ENCODE measurements around the gene ROBO1.
"Not testable (repeated sequence)": the region's sequence is repeated elsewhere in the genome, so short reads cannot be mapped to it uniquely, and the experiment has no call there.

ROBO1 gene

DNA sequence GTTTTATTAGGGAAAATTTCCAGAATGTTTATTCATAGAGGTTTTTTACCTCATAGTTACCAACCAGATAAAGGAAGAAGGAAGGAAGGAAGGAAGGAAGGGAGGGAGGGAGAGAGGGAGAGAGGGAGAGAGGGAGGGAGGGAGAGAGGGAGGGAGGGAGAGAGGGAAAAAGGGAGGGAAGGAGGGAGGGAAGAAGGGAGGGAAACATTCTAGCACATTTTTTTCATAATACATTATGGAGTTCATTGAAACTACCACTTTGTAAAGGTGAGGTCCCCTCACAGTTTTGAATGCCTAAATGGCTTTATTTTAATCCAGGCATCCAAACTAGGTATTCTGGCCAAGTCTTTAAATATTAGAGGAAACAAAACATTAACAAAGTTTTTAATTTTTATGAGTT, 1049.1 kb downstream of the ROBO1 start:
- DNase-seq: no peak

DNA sequence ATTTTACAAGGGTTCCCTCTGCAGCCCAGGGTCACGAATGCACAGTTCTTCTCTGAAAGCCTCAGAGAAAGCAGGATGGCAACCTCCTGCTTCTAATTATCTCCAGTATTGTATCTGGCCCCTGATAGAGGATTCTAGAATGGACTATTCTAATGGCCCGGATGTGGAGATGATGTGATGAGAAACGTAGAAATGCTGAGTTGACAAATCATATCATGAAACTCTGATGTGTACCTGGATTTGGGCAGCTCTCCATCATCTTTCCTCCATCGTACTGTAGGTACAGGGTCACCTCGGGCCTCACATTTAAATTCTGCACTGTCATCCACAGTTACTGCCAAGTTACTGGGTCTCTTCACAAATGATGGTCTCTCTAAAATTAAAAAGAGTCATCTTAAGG, 1050.8 kb downstream of the ROBO1 start:
- no peak for DNase-seq

DNA sequence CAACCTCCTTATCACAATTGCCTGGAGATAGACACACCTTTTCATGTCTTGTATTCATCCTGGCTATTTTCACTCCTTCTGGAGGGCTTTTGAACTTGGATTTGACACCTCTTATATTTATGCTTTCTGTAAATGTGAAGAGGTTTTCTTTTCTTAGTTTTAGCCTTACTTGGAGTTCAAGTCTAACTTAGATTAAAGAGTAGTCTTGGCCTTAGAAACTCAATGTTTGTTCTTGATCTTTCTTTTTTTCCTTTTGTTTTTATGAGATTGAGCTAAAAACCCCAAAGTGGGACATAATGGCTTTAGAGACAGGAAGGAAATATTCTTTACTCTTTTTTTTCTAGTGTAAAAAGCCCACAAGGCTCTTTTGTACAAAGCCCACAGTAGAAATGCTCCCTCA, 1054.9 kb downstream of the ROBO1 start:
- no peak for DNase-seq

DNA sequence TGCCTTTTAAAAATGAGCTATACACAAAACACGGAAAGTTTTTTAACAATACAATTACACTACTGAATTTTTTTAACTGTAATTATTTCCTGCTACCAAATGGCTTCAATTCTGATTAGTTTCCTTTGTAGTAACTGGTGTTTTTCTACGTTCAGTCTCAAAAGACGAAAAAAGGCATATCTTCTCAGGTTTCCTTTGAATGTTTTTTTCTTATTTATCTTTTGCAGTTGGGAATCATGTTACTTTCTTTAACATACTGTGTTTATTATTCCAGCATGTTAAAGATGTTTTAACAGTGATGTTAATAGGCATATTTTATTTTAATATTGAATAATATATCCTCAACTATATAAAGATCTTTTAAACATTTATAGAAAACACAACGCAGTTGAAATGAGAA, 1055.5 kb downstream of the ROBO1 start:
- no peak for DNase-seq

DNA sequence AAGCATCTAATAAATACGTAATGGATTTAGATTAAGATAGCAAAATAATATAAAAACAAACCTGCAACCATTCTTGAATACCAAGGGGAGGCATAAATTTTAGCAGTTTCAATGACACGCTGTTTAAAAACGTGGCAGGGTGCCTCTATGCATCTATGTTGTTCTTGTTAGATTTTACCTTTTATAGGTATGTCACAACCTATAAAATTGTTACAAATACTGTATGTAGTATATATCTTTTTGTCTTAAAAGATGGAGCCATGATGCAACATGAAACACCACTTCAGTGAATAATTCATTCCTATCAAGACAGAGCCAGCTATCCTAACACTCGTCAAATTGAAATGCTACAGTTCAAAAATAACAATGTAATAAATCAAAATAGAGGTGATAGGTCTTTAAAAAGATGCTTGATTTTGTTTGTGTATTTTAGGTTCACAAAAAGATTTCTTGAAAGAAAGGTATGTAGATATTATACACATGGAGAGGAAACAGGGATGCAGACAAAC, 1059.2 kb downstream of the ROBO1 start:
- no peak for DNase-seq

DNA sequence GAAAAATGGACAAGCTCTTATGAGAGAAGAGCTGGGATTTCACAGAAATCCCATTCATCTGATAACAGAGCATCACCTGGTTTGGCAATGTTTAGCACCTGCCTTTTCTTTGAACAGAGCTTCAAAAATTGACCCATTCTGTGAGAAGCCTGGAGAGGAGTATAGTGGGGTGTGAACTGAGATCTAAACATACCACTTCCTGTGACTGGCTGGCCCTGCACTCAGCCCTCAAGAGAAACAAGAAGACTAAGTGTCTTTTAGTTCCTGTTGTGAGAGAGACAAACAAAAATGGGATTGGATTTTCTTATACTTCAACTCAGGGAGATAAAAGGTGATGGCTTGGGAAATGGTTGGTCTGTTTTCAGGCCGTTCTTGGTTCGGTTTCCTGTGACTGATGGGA, 1060.2 kb downstream of the ROBO1 start:
- no peak for DNase-seq

DNA sequence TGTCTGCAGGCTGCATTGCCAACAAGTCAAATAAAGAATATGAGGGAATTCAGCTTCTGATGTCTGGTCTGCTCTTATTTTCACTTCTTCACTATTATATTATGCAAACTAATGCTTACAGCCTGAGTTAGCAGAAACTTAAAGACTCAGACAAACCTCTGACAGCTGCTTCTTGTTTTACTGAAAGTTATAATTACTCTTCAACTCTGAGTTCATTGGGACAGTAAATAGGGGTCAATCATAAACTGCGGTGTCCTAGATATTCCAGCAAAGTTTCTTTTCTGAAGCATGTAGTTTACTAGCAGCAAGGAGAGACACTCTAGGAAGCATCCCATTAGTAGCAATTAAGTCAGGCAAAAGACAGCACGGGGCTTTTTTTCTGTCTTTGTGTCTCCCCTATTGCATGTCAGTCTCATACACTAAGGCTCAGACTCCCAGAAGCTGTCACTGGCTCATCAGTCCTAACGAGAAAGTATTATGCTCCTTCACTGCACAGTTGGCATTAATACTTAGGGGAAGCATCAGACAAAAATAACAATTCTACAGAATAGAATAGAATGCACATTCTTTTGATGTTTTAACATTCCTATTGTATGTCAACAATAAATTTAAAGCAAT, 1060.8 kb downstream of the ROBO1 start:
- no peak for DNase-seq

DNA sequence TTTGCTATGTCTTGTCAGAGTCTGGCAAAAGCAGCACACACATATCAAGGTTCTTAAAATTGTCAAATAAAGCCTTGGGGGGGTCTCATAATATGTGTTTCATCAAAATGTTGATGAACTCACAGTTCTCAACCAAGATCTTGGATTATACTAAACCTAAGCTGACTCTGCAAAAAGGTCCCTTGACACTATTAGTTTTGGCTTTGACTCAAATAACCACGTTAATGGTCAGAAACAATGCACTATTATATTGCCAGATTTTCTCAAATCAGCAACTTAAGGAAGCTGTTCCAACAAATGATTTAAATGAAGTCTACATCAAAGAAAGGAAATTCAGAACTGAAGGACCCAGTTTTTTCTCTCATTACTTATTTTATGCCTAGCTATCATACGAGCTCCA, 1063.9 kb downstream of the ROBO1 start:
- no peak for DNase-seq

DNA sequence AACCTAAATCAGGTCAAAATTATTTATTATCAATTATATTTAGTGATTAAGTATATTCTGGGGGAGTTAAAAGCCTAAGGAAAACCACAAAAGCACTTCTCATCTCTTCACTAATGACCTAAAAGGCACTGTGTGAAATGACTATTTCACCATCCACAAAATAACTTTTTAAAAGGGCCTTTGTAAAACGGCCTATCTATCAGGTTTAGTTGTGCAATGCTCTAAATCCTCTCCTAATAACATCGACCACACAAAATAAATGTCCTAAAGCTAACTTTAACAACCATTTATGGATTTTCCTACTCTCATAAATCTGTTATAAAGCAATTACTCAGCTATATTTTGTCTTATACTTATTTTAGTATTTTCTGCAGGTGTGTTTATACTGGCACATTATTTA, 1066.3 kb downstream of the ROBO1 start:
- DNase-seq: no peak

DNA sequence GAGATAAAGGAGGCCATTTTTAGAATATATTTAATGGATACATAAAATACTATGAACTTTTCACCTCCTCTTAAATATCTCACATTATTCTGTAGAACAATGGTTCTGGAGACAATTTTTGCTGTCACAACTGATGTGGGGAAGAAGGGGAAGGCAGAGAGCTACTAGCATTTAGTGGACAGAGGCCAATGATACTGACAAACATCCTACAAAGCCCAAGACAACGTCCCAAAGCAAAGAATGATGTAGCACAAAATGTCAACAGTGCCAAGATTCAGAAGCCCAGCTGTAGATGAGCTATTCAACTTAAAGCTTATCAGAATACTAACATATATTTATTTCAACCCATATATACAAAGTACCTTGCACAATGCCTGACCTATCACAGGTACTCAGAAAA, 1069.4 kb downstream of the ROBO1 start:
- DNase-seq: no peak

DNA sequence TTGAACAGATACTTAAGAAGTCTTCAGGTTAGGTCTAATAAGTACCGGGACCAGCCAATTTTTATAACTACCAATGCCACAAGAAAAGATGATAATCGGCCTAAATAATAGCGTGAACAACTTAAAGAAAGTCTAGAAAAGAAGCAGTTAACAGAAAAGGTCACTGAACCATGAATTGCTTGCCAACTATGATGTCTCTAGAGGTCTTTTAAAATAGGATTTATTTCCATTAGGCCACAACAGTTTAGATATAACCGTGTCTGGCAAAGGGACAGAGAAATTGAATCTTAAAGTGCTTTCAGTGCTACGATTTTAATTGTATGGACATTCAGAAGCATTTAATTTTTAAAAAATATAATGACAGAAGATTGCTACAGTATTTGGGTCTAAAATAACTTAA, 1070.4 kb downstream of the ROBO1 start:
- DNase-seq: no peak

DNA sequence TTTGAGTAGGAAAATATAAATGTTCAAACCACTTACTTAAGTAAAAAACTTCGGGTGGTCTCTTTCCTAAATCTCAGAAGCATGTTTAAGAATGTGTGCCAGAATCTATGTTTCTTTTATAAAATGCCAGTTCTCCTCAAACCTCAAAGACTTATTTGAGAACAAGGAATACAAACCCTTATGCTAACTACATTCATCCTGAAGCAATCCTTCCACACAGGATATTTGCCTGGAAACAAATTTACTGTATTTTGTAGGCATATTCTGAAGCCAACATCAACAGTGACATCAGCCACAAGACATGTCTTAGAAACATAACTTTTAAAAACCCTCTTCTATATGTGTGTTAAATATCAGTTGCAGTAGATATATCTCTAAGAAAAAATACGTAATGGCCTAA, 1077.0 kb downstream of the ROBO1 start:
- no peak for DNase-seq

DNA sequence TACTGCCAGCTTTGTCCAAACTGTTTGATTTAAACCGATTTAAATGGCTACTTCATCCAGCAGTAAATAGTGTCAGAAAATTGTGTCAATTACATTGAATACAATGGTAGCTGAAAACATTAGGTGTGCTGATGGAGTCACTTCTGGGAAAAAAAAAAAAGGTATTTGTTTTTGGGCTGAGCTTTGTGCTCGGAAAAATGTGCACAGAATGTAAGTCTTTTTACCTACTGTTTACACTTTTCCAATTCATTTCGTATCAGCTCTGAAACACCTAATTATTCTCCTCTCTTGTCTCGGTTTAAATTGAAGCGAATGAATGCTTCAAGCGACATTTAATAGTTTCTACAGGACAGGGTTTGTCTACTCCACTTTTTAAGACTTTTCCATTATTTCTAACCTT, 1078.4 kb downstream of the ROBO1 start:
- DNase-seq: no peak

DNA sequence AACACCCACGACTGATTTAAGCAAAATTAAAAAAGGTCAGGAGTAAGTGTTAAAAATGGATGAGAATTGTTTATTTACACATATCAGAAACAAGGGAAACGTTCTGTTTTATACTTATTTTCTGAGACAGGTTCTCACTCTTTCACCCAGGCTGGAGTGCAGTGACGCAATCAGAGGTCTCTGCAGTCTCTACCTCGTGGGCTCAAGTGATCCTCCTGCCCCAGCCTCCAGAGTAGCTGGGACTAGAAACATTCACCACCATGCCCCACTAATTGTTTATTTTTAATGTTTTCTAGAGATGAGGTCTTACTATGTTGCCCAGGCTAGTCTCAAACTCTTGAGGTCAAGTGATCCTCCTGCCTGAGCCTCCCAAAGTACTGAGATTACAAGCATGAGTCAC, 1080.3 kb downstream of the ROBO1 start:
- DNase-seq: no peak

DNA sequence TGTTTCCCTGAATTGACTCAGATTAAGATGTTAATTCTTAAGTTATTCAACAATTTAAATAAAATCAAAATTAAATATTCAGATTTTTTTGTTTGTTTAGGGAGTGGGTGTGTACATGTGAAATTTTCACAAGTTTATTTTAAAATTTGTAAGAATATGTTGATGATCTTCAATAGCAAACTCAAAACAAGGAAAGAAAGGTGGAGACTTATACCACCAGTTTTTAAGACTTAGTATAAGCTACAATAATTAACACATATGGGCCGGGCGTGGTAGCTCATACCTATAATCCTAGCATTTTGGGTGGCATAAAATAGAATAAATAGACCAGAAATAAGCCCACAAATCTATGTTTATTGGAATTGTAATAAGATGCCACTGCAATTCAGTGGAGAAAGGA, 1084.5 kb downstream of the ROBO1 start:
- no peak for DNase-seq

DNA sequence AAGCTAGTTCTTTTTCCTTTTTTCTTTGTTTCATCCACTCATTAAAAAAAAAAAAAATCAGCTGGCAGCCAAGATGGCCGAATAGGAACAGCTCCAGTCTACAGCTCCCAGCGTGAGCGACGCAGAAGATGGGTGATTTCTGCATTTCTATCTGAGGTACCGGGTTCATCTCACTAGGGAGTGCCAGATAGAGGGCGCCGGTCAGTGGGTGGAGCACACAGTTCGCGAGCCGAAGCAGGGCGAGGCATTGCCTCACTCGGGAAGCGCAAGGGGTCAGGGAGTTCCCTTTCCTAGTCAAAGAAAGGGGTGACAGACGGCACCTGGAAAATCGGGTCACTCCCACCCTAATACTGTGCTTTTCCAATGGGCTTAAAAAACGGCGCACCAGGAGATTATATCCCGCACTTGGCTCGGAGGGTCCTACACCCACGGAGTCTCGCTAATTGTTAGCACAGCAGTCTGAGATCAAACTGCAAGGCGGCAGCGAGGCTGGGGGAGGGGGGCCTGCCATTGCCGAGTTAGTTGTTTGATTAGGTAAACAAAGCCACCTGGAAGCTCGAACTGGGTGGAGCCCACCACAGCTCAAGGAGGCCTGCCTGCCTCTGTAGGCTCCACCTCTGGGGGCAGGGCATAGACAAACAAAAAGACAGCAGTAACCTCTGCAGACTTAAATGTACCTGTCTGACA, 1092.5 kb downstream of the ROBO1 start:
- DNase-seq: not testable (repeated sequence)

DNA sequence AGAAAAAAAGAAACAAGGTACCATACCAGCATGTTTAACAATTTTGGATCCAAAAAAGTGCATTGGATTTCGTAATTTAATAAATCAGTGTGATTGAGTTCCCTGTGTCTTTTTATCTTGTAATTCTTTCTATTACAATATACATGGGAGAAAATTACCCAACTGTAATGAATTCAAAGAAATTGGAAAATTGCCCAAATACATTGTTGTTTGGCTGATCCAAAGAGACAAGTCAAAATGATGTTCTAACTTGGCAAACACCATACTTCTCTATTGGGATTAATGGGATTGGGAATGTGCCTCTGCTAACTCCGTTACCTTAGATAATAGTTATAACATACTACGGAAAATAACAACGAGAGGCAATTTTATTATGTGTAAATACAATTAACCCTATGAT, 1097.1 kb downstream of the ROBO1 start:
- no peak for DNase-seq

DNA sequence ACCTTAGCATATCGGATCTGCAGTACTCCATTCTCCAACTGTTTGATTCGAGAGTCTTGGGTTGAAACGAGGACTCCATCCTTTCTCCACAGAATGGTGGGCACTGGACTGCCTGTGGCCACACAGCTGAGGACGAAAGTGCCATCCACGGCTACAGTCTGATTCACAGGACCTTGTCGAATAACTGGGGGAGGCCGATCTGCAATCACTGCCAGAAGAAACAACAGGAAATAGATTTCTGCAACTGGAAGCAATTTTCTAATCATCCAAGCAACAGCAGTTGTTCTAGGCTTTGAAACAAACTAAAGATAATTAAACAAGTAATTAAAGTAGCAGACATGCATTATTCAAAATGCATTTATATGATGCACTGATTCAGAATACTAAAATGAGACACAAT, 1097.7 kb downstream of the ROBO1 start:
- peak in 6 of 56 donors; percentile 2 to 25 (median 18) for DNase-seq

DNA sequence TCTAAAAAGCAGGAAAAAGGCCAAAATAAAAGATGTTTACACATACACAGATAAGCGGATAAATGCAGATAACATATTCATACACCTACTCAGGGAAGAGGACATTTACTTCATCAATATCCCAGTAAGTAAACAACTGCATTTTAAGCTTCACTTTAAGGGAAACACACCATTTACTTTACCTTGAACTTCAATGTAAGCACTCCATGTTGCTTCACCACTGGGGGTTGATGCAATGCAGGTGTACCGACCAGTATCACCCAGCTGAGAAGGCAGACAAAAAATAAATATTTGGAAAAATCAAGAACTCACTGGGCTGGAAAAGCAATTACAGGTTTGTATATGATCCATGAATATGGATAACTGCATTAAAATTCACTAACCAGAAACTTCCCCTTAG, 1099.5 kb downstream of the ROBO1 start:
- no peak for DNase-seq

DNA sequence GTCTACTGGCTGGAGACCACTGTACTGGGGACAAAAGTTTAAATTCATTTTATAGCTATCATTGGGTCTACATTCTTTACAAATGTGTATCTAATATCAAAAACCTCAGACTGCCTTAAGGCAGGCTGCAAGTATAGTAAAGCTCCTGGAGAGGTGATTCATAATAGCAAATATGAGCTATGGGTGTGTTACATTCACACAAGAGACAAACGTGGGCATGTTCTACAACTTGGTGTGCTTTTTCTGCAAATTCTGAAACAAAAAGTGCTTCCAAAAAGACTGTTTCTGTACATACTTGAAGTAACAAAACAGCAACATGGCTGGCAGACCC, 1101.4 kb downstream of the ROBO1 start:
- peak in 1 of 56 donors; percentile 10 for DNase-seq

DNA sequence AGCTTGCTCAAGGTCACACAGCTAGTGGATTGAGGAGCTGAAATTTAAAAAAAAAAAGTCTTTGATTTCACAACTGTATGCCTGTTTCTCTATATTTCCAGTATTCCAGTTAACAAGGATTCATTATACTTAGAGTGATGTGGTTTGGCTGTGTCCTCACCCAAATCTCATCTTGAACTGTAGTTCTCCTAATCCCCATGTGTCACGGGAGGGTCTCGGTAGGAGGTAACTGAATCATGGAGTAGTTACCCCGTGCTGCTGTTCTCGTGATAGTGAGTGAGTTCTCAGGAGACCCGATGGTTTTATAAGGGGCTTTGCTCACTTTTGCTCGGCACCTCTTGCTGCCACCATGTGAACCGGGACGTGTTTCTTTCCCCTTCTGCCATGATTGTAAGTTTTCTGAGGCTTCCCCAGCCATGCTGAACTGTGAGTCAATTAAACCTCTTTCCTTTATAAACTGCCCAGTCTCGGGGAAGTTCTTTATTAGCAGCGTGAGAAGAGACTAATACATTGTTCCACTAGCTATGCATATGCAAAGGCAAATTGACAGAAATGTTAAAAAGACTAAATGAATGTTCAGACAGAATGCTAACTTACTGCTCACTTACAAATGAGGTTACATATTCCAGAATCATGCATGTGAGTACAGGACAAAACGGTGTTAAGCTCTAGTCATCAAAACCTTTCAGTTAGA, 1101.9 kb downstream of the ROBO1 start:
- DNase-seq: no peak

DNA sequence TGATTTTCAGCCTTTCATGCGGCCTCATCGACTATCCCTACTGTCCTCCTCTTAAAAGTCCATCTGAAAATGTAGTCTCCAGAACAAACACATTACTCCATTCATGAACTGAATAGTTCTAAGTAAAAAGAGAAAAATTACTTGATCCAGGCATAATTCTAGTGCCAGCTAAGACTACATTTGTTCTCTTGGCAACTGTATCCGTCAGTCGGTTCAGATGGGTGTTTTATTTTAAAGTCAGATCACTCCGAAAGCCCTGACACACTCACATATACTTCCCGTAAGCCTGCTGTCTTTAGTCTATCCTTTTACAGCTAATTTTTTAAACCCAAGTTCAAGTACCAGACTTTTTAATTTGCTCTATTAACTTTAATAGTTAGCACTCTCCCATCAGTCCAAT, 1102.7 kb downstream of the ROBO1 start:
- DNase-seq: no peak

DNA sequence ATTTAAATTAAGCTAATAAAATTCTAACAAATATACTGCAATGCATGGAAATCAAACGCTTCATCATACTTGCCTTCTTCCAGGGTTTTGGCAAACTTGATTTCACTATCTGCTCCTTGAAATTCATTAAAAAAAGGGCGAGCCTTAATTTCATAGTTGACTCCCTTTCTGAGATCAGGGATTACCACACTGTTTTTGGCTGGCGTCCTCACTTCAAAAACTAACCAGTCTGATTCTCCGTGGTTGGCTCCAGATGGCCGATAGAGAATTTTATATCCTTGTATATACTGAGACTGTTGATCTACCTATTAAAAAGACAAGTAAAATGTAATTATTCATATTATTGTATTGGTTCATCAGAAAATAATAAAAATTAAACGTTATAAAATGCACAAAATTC, 1106.8 kb downstream of the ROBO1 start:
- no peak for DNase-seq

Measured in nucleus accumbens (tissue), 56 donors.